HG03025 (cell line): ENCODE results near the gene PALM2AKAP2.

Source experiments
- ATAC-seq: cut with Tn5 transposase; IDR thresholded peaks from one replicate; pipeline ENCODE4 v1.9.1; 2021; ENCODE audit warnings: mild to moderate bottlenecking, moderate library complexity; ENCODE audit not compliant: unreplicated experiment, low FRiP score

PALM2AKAP2 gene

DNA sequence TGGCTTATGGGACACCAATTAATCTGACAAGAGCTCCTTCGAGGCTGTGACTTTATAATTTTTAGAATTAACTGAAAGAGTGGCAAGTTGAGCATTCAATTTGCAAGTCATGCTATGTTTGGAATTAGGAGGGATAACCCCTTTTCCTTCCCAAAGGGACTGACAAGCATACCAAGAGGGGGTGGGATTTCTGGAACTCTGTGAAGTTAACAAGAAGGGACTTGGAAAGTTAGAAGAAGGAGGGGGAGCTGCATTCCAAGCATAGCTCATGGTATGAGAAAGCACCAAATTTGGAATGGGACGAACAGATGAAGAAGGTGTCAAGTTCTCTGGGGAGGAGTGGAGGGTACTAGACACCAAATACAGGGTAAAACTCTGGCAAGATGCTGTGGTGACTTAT lies 8.9 kb upstream of the PALM2AKAP2 start:
- no peak for ATAC-seq

DNA sequence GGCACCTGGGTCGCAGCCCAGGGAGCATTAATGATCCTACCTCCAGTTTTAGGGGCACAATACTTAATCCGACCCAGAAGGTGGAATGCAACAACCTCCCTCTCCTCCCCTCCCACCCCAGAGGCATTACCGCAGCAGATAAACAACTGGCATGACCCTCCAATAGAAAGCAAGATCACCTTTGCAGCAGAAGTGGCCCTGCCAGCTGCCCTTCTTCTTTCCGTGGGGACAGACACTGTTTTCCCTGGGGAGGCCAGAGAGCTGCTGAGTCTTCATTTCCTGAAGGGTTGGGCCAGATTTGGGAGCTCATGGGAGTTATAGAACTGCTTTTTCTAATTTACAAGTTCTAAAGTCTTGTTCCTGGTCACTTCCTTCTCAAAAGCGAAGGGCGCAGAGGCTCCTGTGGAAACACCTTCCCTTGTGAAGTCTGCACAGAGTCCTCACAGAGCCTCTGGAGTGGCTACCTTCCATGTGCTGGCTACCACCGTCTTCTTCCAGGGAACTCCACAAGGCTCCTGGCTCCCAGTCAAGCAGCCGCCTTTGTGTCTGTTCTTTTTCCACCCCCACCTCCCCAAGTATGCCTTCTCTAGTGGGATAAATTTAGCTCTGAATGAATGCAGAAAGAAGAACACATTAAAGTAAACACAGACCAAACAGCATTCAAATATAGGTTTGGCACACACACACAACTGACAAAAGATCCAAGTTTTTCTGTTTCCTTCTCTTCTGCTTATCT lies 8.0 kb upstream of the PALM2AKAP2 start:
- no peak for ATAC-seq

DNA sequence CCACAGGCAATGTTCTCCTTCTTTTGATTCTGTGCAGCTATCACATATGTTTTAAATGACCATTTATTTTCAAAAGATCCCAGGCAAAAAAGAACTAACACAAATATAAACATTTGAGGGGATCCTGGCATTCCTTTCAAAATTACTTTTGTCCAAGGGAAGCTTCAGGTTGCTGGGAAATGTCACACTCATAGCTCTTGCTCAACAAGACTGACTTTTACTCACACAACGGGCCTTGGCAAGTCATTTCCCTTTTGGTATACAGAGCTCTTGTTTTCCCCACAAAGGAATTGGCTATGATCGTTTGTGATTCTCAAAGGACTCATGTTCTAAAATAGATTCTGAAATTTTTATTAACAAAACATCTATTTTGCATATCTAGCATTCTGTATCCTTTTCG lies 4.5 kb upstream of the PALM2AKAP2 start:
- ATAC-seq, result no peak

DNA sequence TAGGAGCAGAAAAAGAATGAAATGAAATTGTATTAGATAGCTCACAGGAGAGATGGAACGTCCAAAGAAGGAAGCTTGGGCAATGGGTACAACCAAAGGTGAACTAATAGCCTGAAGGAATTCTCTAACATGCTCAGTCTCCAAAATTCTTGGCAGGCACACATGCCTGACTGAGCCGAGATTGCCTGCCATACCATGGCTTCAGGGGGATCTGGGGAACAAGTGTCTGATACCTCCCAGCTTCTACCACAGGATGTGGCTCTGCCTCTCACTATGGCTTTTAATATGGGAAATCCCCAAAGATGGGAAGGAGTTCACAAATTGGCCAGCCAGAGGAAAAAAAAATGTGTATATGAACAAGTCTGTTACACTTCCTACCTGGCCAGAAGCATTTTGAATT lies 3.6 kb upstream of the PALM2AKAP2 start:
- ATAC-seq, result no peak

DNA sequence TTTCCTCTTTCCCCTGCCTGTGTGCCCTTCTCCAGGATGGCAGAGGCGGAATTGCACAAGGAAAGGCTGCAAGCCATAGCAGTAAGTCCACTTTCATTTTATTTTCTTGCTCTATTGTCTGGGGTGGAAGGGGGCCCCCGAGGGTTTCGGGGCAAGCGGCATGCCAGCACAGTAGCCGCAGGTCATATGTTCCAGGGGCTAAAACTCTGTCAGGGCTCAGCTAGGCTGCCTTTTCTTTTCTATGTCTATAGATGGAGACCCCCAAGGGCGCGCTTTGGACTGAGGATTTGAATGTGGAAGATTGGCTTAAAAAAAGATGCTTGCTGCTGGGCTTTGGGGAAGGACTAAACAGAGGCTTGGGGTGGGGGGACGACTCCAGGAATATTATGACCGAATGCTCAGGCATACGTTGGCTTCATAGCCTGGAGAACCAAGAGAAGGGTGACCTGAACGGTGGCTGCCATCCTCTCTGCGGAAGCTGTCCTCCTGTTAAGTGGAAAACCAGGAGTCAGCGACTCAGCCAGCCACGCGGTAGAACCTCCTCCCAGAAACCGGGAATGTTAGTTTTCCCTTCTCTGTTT lies 545 bp downstream of the PALM2AKAP2 start:
- ATAC-seq, result no peak

DNA sequence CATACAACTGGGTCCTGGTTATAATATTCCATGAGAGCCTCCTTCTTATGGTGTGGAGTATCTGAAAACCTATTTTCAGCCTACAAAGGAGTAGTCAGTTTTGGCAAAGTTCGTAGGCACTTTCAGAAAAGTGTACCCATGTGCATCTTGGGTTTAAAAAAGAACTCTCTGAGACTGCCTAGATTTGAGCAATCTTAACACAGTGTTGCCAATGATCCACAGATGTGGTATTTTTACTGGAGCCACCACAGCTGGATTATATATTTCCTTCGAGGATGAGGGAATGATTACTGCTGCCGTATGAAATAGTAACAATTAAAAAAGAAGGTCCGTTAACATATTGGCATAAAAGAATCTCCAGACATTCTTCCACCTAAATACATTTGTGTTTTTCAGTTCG lies 1.1 kb downstream of the PALM2AKAP2 start:
- ATAC-seq, result no peak

DNA sequence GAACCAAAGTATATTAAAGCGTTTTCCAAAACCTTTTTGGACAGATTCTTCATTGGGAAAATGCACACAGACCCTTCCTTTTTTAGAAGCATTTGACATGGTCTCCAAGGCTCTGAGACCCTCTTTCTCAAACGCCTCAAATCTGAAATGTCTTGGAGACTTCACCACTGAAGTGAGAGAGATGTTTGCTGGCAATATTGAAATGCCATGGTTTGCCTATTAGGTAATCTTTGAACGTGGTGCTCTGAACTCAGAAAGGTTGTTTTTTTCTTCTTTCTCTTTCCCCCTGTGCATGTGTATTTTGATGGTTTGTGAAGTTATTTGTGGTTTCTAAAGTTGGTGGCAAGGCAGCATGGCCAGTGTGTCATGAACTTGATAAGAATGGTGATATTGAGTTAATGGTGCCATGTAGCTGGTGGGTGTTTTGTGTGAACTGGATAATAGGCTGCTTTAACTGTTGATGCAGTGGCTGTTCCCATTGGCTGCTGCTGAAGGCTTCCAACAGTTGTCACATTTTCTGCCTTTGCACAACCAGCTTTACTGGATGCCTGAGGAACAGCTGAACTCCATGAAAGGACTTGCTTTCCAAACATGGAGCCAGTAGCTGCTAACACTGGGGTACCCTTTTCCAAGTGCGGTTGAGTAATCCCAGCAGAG lies 1.7 kb downstream of the PALM2AKAP2 start:
- no peak for ATAC-seq

DNA sequence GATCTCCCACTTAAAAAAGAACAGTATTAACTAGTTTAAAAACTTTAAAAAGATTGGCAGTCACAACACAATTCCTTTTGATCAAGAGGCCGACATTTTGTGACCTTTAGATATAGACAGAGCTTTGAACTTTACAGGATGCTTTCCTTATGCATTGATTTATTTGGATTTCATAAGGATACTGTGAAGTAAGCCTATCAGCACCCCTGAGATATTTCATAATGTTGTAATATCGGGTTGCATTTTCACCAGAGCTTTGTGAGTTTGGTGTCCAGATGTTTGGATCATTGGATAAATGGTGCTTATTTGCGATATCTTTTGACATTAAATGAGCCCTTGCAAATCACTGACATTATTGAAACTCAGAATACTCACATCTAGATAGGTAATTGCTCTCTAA lies 7.7 kb downstream of the PALM2AKAP2 start:
- ATAC-seq, result no peak

DNA sequence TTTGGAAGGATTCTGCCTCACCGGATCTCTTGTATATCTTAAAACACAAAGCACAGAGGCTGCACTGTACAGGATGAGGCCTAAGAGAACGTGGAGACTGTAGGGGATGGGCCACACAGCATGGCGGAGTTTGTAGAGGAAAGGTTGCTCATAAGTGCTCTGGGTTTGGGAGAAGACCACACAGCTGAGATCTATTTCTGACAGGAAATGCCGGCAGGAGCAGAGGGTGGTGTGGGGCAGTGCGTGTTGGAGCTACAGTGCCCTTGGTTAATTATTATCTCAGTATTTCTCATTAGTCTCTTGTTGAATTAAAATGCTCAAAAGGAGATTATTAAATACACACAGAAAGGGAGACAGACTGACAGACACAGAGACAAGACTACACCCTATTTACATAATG lies 9.6 kb downstream of the PALM2AKAP2 start:
- no peak for ATAC-seq

DNA sequence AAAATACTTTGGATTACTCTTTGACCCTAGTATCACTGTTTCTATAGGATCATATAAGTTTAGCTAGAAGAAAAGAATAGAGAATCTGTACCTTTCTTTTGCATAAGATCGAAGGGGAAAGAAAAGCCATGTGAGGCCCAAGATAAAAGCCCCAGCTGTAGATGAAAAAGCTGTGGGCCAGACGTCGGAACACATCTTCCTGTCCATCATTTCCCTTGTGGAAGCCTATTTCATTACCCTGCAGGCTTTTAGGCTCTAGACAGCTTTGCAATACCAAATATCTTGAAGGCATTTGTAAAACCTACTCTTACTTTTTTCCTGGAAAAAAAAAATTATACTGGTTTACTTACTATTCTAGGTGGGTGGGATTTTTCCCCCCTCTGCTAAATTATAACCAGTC lies 10.0 kb downstream of the PALM2AKAP2 start:
- no peak for ATAC-seq

DNA sequence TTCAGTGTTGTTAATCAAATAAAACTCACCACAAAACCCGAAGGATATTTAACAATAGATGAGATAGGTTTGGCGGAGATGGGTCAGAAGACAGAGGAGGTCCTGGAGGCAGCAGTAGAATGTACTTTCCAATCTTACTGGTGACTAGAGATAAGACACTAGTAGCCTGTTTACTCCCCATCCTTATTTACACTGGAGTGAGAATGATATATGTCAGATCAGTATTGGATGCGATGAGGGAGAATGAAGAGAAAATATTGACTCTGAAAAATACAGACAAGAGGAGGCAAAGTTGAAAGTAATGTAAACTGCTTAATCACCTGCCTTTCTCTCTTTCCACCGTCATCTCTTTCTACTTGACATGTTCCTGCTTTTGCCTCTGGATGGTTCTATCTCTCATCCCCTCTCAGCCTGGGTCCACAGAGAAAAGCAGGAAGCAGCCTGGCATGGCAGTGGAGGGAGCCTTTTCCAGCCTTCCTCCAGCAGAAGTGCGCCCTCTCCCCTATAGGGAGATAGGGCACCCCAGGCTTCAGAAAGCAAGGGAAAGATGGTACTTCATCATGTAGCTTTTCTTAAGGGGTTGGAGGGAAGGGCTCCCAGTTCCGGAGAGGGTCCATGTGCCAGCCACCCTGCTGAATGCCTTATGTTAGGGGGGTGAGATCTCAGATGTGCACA lies 11.1 kb downstream of the PALM2AKAP2 start:
- ATAC-seq, result no peak

DNA sequence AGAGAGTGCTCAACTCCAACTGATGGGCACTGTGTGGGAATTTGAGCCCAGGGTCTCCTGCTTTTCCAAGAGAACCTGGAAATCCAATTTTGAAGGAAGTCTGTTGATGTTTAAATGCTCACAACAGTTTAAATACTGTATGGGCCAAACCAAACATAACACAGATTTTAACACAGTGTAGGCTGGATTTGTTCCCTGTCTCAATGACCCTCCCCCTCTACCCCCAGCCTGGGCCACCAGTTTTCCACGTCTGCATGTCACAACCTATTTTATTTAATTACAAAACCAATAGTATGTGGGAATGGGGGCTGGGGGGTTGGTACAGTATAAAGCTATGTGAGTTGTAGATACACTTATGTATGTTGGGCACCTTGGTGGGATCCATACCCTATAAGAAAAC lies 11.7 kb downstream of the PALM2AKAP2 start:
- no peak for ATAC-seq

DNA sequence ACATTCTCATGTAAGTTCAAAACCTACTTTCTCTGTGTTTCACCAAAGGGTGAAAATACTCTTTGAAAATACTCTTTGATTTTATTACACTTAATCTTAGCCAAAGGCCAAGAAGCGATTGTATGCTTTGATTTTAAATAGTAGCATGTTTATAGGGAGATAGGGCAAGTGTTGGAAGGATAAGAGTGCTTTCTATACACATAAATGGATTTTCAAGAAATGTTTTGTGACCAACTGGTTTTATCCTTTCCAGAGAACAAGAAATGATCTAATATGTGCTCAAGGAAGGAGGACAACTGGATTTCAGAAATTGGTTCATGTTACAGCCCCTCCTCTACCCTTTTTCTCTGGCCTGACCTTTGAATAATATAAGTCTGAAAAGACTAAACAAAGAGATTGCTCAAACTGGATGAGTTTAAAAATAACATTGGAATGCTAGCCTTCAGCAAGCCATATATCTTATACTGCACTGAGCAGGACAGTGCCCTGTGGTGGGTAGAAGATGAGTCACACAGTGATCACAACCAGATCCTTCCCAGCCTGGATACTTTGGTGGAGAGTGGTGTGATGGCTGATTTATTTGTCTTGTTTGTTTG lies 13.1 kb downstream of the PALM2AKAP2 start:
- no peak for ATAC-seq

DNA sequence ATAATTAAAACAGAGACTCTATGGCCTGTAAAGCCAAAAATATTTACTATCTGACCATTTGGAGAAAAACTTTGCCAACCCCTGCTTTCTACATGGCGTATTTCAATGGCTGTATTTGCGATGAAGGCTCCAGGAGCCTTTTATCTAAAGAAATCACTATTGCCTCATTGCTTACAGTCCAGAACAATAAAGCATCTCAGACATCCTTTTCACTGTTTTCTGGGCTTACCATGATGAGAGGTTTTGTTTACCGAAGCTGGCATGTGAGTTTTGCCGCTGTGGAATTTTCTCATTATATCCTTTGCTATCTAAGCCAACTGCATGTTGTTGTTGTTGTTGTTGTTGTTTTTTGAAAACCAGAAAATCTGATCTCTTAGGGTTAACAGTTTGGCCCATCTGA lies 13.9 kb downstream of the PALM2AKAP2 start:
- no peak for ATAC-seq

DNA sequence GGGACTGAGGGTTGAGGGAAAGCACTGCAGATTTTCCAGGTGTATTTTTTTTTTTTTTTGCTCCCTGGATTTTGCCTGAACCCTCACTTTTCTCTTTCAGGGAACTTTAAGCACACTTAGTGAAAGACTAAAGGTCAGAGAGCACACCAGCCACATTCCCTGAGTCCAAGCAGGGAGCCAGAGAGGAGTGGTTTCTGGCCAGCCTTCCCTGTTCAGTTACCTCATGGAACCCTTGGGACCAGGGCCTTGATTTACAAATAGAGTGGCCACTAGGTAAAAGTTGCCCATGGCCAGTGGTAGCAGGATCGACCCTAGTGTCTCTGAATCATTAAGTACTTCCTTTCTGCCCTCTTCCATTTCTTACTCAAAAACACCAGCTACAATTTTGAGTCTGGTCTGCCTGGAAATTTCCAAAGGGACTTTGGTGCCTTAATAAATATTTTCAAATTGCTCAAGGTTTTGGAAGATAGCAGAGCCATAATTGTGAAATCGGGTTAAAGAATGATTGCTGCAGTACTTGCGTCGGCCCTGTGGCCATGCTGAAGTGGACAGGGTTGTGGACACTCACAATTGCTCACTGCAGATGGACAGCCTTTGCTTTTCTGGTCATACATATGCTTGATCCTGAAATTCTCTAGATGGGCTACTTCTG lies 14.5 kb downstream of the PALM2AKAP2 start:
- ATAC-seq, result no peak

DNA sequence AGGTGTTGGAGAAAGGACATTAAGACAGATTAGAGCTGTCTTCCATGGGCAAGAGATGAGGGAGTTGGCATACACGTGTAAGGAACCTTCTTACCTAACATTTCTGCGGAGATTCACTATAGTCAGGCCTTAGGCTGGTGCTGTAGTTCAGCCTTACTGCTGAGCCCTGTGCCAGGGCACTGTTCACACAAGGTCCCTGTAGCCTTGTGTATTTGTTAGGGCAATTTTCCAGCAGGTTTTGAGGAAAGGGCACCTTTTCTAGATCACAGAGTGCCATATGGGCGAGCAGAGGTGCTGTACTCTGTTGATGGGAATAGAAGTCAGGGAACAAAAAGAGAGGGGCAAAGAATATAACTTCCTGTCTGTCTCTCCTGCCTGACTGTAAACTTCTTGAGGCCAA lies 15.6 kb downstream of the PALM2AKAP2 start:
- no peak for ATAC-seq

DNA sequence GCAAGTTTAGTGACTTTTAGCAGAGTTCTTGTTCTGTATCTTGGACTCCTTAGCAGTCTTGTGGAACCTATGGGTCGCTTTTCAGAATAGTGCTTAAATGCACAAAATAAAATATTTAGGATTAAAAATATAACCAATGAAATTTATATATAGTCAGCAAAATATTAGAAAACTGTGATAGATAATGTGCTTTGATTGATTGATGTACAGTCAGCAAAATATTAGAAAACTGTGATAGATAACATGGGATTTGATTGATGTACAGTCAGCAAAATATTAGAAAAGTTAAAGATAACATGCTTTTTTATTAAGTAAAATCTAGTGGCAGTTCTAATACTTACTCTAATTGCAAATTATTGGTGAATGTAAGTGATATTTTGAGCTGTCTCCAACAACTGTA lies 16.1 kb downstream of the PALM2AKAP2 start:
- ATAC-seq, result no peak

DNA sequence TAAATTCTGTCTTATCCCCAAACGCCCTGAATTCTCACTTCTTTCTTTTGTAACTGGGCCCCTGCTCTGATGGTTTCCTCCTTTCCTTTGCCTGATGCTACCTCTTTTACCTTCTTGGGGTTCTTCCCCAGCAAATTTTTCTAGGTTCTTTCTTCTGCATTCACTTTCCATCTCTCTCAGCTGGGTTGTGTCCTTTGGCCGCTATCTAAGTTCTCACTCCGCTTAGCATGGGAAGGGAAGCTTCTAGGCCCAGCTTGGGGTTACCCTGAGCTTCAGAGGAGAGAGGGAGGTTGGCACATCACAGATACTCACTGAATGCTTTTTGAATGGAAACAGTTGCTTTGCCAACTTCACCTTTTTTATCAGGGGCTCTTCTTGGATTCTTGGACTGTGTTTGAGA lies 17.0 kb downstream of the PALM2AKAP2 start:
- no peak for ATAC-seq

DNA sequence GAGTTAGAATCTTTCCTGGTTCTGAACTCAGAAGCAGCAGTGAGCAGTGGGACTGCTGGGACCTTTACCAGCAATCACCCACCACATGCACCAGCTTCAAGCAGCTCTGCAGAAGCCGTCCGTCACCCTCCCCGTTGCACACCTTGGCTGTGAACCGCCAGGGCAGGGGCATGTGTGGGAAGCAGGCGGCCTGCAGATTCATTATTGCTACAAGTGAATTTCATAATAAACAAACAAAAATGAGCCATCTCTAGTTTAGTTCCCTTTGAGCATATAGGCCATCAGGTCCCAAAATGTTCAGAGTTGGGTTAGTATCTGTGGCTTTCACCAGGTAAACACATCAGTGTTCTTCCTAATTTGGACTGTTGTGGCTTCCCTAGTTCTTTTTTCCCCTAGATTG lies 17.5 kb downstream of the PALM2AKAP2 start:
- no peak for ATAC-seq

DNA sequence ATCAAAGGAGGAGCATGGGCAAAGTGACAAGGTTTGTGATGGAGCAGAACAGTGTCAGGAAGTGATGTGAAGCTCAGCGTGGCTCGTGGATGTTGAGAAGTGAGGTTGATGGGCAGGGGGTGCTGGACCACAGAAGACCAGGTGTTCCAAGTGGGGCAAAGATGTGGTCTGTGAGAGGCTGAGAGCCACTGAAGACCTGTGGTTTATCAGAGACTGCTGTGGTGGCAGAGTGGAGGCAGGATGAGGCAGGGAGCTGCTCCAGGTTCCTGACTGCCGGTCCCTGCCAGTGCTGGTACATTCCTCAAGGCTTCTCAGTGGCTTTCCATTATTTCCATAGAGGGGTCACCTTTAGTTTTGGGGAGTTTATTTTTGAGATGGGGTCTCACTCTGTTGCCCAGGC lies 19.1 kb downstream of the PALM2AKAP2 start:
- no peak for ATAC-seq

DNA sequence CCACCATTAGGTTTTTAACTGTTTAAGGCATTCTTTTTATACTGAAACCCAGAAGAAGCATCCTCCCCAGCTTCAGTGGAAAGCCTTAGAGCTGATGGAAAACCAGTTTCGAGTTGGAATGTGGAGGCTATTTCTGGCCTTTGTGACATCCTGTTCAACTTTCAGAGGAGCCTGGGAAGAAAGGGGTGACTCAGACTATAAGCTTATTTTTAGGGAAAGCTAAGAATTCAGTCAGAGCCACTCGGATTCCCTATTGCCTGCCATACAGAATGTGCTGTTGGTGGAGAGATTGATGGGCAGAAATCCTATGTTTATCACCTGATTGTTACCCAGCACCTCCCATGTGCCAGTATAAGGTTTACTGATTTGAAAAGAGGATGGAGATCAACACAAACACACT lies 19.8 kb downstream of the PALM2AKAP2 start:
- ATAC-seq, result no peak
